Ascending aorta (tissue), 2 donors: ENCODE results near the gene MYO1D. TPM values are rescaled to one million over a fixed set of nuclear protein-coding genes. Genes with fewer than 3 reads are reported as not detected.

Source experiments
- DNase-seq, 2 donors: peaks; one replicate each; pipeline ENCODE4 v3.0.0-alpha.2; 2019; ENCODE audit warnings: low spot score in 2 of 2
- H3K27ac ChIP-seq, 2 donors: fragments of 200-600 bp; sonication (generic); one replicate each; pipeline ENCODE4 v1.5.1; 2016 to 2017; ENCODE audit warnings: mild to moderate bottlenecking in 1 of 2
- H3K27me3 ChIP-seq: fragments of 200-600 bp; sonication (generic); one replicate; pipeline ENCODE4 v1.5.1; 2017
- H3K36me3 ChIP-seq, 2 donors: fragments of 200-600 bp; sonication (generic); one replicate each; pipeline ENCODE4 v1.5.1; 2016
- H3K4me1 ChIP-seq, 2 donors: fragments of 200-600 bp; sonication (generic); one replicate each; pipeline ENCODE4 v1.5.1; 2016 to 2017; ENCODE audit warnings: mild to moderate bottlenecking in 1 of 2
- H3K4me3 ChIP-seq, 2 donors: fragments of 200-600 bp; sonication (generic); one replicate each; pipeline ENCODE4 v1.5.1; 2016 to 2017; ENCODE audit warnings: mild to moderate bottlenecking in 1 of 2
- H3K9me3 ChIP-seq, 2 donors: fragments of 200-600 bp; sonication (generic); one replicate each; pipeline ENCODE4 v1.5.1; 2016
- CTCF ChIP-seq, 3 experiments: fragments of 200-600 bp in 2 of 3; fragments of 450-650 bp in 1 of 3; sonication (generic) in 2 of 3; IDR thresholded peaks; one replicate each; pipeline ENCODE4 v1.5.1; 2016 to 2019; ENCODE audit warnings: antibody characterized with exemption in 3 of 3, mild to moderate bottlenecking in 1 of 3, moderate library complexity in 1 of 3
- intact Hi-C: fragments of 100-400 bp; cut with DNase I; formaldehyde crosslinking; loops from one replicate; pipeline ENCODE4 v1.15.1; 2023
- total RNA-seq: library from RNA; depleted of rRNA; stranded (reverse); fragments of >200 nt; gene quantifications from one replicate; pipeline ENCODE4 v1.1.0, GENCODE V29; 2016

Gene MYO1D
- total RNA-seq, 1 donor from 2014 or later, result 105 TPM

DNA sequence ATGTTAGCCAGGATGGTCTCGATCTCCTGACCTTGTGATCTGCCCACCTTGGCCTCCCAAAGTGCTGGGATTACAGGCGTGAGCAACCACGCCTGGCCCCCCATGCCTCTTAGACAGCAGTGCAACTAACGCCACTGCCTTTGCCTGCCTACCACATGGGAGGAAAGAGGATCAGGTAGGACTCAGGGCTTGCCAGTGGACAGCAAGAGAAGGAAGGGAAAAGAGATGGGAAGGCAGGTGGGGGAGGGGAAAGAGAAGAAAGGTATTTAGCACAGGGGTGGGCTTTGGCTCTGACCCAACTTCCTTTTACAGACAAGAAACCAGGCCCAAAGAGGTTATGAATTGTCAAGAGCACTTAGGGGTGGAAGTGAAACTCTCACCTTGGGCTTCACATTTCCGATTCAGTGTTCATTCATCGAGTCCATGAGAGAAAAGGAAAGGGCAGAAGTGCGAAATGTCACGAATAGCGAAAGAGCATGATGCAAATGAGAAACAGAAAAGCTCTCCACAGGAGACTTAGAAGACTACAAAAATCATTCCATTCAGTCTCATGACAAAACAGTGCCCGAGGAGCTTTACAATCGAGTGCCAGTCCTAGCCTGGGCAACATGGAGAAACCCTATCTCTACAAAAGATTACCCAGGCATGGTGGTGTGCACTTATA lies 353.8 kb downstream of the MYO1D start:
- H3K9me3 ChIP-seq, result no peaks in the 10 kb centered on the region
- no peak overlapping the region for H3K27ac ChIP-seq
- DNase-seq, result no peak
- intact Hi-C loops, result no loop called here
- H3K36me3 ChIP-seq, result peaks cover 3 to 4% of the 10 kb centered on the region in 2 donors
- no peaks in the 10 kb centered on the region for H3K27me3 ChIP-seq
- H3K4me3 ChIP-seq, result no peak overlapping the region
- H3K4me1 ChIP-seq, result peaks cover 0 to 15% of the 10 kb centered on the region in 2 donors
- no peak for TF ChIP-seq CTCF (IDR thresholded peaks at IDR 0.05)

GRCh38 chr17:32520737-32521404 lies 356.1 kb downstream of the MYO1D start:
- TF ChIP-seq CTCF (IDR thresholded peaks at IDR 0.05), result no peak
- H3K36me3 ChIP-seq, result no peaks in the 10 kb centered on the region
- H3K4me1 ChIP-seq, result peaks cover 0 to 15% of the 10 kb centered on the region in 2 donors
- no peaks in the 10 kb centered on the region for H3K27me3 ChIP-seq
- no peaks in the 10 kb centered on the region for H3K9me3 ChIP-seq
- no peak overlapping the region for H3K27ac ChIP-seq
- intact Hi-C loops, result no loop called here
- DNase-seq, result no peak
- no peak overlapping the region for H3K4me3 ChIP-seq

DNA sequence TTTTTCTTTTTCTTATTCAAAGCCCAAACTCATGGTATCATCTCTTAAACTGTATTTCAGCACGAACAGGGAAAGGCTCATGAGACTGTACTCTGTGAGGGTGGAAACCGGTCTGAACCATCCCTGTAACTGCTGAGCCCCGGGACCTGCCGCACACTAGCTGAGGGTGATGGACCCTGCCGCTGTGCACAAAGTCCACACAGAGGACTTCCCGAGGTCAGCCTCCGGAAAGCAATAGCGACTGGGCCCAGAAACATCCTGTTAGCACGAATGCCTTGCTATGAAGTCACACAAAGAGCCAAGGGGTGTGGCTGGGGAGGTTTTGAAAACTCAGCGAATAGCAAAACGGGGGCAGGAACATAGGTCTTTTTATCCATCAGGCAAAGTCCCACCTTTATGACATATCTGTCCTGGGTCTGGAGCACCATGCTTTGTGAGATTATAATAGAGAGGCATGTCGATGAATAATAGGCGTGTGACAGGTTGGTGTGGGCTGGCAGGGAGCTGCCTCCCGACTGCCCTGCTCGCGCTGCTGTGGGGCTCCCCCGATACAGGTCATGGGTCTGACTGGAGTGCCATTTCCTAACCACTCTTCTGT lies 356.7 kb downstream of the MYO1D start:
- DNase-seq, result no peak
- peak overlapping the region; percentile 59 to 60 for H3K4me3 ChIP-seq
- peaks cover 0 to 15% of the 10 kb centered on the region in 2 donors for H3K4me1 ChIP-seq
- H3K9me3 ChIP-seq, result no peaks in the 10 kb centered on the region
- no peak for TF ChIP-seq CTCF (IDR thresholded peaks at IDR 0.05)
- no peaks in the 10 kb centered on the region for H3K27me3 ChIP-seq
- H3K27ac ChIP-seq, result no peak overlapping the region
- no peaks in the 10 kb centered on the region for H3K36me3 ChIP-seq
- intact Hi-C loops, result no loop called here

GRCh38 chr17:32519228-32520103 lies 357.5 kb downstream of the MYO1D start:
- no peaks in the 10 kb centered on the region for H3K9me3 ChIP-seq
- H3K27ac ChIP-seq, result peak overlapping the region in 1 of 2 donors; percentile 1
- peaks cover 0 to 15% of the 10 kb centered on the region in 2 donors for H3K4me1 ChIP-seq
- intact Hi-C loops, result no loop called here
- DNase-seq, result no peak
- H3K4me3 ChIP-seq, result peak overlapping the region; percentile 59 to 60
- TF ChIP-seq CTCF (IDR thresholded peaks at IDR 0.05), result no peak
- no peaks in the 10 kb centered on the region for H3K27me3 ChIP-seq
- H3K36me3 ChIP-seq, result no peaks in the 10 kb centered on the region

GRCh38 chr17:32518646-32519227 lies 358.2 kb downstream of the MYO1D start:
- peaks cover 0 to 15% of the 10 kb centered on the region in 2 donors for H3K4me1 ChIP-seq
- H3K27ac ChIP-seq, result peak overlapping the region in 1 of 2 donors; percentile 1
- intact Hi-C loops, result no loop called here
- no peaks in the 10 kb centered on the region for H3K36me3 ChIP-seq
- no peak for DNase-seq
- H3K4me3 ChIP-seq, result peak overlapping the region; percentile 59 to 60
- TF ChIP-seq CTCF (IDR thresholded peaks at IDR 0.05), result no peak
- no peaks in the 10 kb centered on the region for H3K9me3 ChIP-seq
- H3K27me3 ChIP-seq, result no peaks in the 10 kb centered on the region
